ENCODE measurements around the gene TBL1X.

The TBL1X gene

GRCh38 chrX:9598344-9598743, 133.5 kb downstream of the TBL1X start:
- no peak for TF ChIP-seq CTCF (IDR thresholded peaks at IDR 0.05; ENCODE audit: low read depth, low read length, missing control alignments)

GRCh38 chrX:9604111-9604907, 139.5 kb downstream of the TBL1X start:
- H3K4me3 ChIP-seq (ENCODE audit: low read depth, low read length), result no peak overlapping the region
- no peak for DNase-seq (ENCODE audit: low read depth)
- no peak for TF ChIP-seq CTCF (IDR thresholded peaks at IDR 0.05; ENCODE audit: low read depth, low read length, missing control alignments)

More at GRCh38 chrX:9598344-9598743, 133.5 kb downstream of the TBL1X start:
- DNase-seq (ENCODE audit: low read depth), result no peak
- H3K4me3 ChIP-seq (ENCODE audit: low read depth, low read length), result no peak overlapping the region

GRCh38 chrX:9604908-9605306, 140.0 kb downstream of the TBL1X start:
- DNase-seq (ENCODE audit: low read depth), result no peak
- no peak for TF ChIP-seq CTCF (IDR thresholded peaks at IDR 0.05; ENCODE audit: low read depth, low read length, missing control alignments)
- H3K4me3 ChIP-seq (ENCODE audit: low read depth, low read length), result no peak overlapping the region

GRCh38 chrX:9605484-9605883, 140.6 kb downstream of the TBL1X start:
- no peak overlapping the region for H3K4me3 ChIP-seq (ENCODE audit: low read depth, low read length)
- no peak for TF ChIP-seq CTCF (IDR thresholded peaks at IDR 0.05; ENCODE audit: low read depth, low read length, missing control alignments)
- no peak for DNase-seq (ENCODE audit: low read depth)

GRCh38 chrX:9606971-9607370, 142.1 kb downstream of the TBL1X start:
- no peak for DNase-seq (ENCODE audit: low read depth)
- no peak for TF ChIP-seq CTCF (IDR thresholded peaks at IDR 0.05; ENCODE audit: low read depth, low read length, missing control alignments)
- no peak overlapping the region for H3K4me3 ChIP-seq (ENCODE audit: low read depth, low read length)

- DNase-seq (ENCODE audit: low read depth), result no peak
- H3K4me3 ChIP-seq (ENCODE audit: low read depth, low read length), result no peak overlapping the region
- no peak for TF ChIP-seq CTCF (IDR thresholded peaks at IDR 0.05; ENCODE audit: low read depth, low read length, missing control alignments)
Measured at GRCh38 chrX:9609499-9609898, 144.6 kb downstream of the TBL1X start.

GRCh38 chrX:9609987-9610386, 145.1 kb downstream of the TBL1X start:
- DNase-seq (ENCODE audit: low read depth), result no peak
- no peak overlapping the region for H3K4me3 ChIP-seq (ENCODE audit: low read depth, low read length)
- no peak for TF ChIP-seq CTCF (IDR thresholded peaks at IDR 0.05; ENCODE audit: low read depth, low read length, missing control alignments)

All from GM12864 (cell line).